Loucy (cell line): Measurements from ENCODE around the gene IZUMO1R.

ENCODE experiments used
- H2AFZ ChIP-seq: fragments of 200-600 bp; sonication (generic); 2 replicates; pipeline ENCODE4 v1.6.0; 2016; ENCODE audit warnings: antibody characterized with exemption, mild to moderate bottlenecking, low read length, moderate library complexity
- H3F3A ChIP-seq: fragments of 200-600 bp; 2 replicates; pipeline ENCODE4 v1.6.0; 2016; ENCODE audit warnings: antibody characterized with exemption, low read depth, mild to moderate bottlenecking
- H3K27me3 ChIP-seq: fragments of 200-600 bp; sonication (generic); 2 replicates; pipeline ENCODE4 v1.6.1; 2014; ENCODE audit warnings: low read length, mild to moderate bottlenecking; ENCODE audit not compliant: insufficient read depth, poor library complexity, severe bottlenecking
- H3K36me3 ChIP-seq: fragments of 200-600 bp; sonication (generic); 2 replicates; pipeline ENCODE4 v1.6.1; 2016; ENCODE audit warnings: low read length; ENCODE audit not compliant: insufficient read depth
- H3K4me1 ChIP-seq: fragments of 200-600 bp; sonication (generic); 2 replicates; pipeline ENCODE4 v1.5.1; 2014; ENCODE audit warnings: low read length, mild to moderate bottlenecking; ENCODE audit not compliant: insufficient read depth, poor library complexity, severe bottlenecking
- H3K4me2 ChIP-seq: fragments of 200-600 bp; sonication (generic); 2 replicates; pipeline ENCODE4 v1.6.0; 2014; ENCODE audit warnings: antibody characterized with exemption, low read length, low read depth, mild to moderate bottlenecking; ENCODE audit not compliant: poor library complexity, severe bottlenecking
- H3K4me3 ChIP-seq: fragments of 200-600 bp; sonication (generic); 2 replicates; pipeline ENCODE4 v1.5.1; 2014; ENCODE audit warnings: low read length, mild to moderate bottlenecking, mixed read lengths; ENCODE audit not compliant: poor library complexity, severe bottlenecking
- H3K79me2 ChIP-seq: fragments of 200-600 bp; sonication (generic); 2 replicates; pipeline ENCODE4 v1.6.1; 2014; ENCODE audit warnings: low read length; ENCODE audit not compliant: insufficient read depth
- H3K9ac ChIP-seq: fragments of 200-600 bp; sonication (generic); 2 replicates; pipeline ENCODE4 v1.6.0; 2014; ENCODE audit warnings: mild to moderate bottlenecking, low read depth, low read length, moderate library complexity; ENCODE audit not compliant: poor library complexity, severe bottlenecking
- H3K9me2 ChIP-seq: fragments of 200-600 bp; sonication (generic); replicated peaks from 2 replicates; pipeline ENCODE4 v1.6.1; 2016; ENCODE audit warnings: low read depth, low read length, mixed read lengths
- H3K9me3 ChIP-seq: fragments of 200-600 bp; sonication (generic); 2 replicates; pipeline ENCODE4 v1.6.1; 2014; ENCODE audit warnings: mild to moderate bottlenecking, antibody characterized with exemption, low read length, low read depth; ENCODE audit not compliant: insufficient read depth
- H4K20me1 ChIP-seq: fragments of 200-600 bp; sonication (generic); 2 replicates; pipeline ENCODE4 v1.6.0; 2014; ENCODE audit warnings: antibody characterized with exemption, low read length, mild to moderate bottlenecking; ENCODE audit not compliant: insufficient read depth, poor library complexity, severe bottlenecking
- EZH2phosphoT487 ChIP-seq: fragments of 200-600 bp; IDR thresholded peaks from 2 replicates; pipeline ENCODE4 v1.6.1; 2018; ENCODE audit warnings: antibody characterized with exemption, mild to moderate bottlenecking, moderate library complexity, borderline replicate concordance
- TF ChIP-seq, protein P1 (sequence below): fragments of 200-600 bp; sonication (generic); conservative IDR thresholded peaks from 2 replicates; pipeline ENCODE4 v1.5.1; 2014; ENCODE audit warnings: mild to moderate bottlenecking, antibody characterized with exemption, low read length

The IZUMO1R gene

DNA sequence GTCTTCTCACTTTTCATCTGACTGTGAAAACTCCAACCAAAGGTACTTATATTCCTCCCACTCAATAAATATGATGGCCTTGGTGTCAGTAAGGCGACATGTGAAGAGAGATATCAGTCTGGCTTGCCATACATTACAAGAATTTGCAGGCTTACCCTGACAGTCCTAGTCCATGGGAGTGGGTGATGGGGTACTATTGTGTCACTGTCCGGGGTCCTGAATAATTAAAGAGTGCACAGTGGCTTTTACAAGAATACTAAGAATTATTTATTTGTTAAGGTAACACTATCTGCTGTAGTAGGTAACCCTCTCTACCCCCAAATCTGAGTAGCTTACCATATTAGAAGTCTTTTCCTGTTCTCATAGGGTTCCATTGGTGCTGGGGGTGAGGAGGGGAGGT, 23.1 kb upstream of the IZUMO1R start:
- Histone ChIP-seq H3K9me2 (no peaks in the 10 kb centered on the region), H3K27me3 (no peaks in the 10 kb centered on the region), H3K4me2 (no peak overlapping the region), H3K79me2 (no peaks in the 10 kb centered on the region), H3K4me3 (no peak overlapping the region), H3K36me3 (no peaks in the 10 kb centered on the region), H3F3A (no peaks in the 10 kb centered on the region), H2AFZ (no peak overlapping the region), H4K20me1 (no peaks in the 10 kb centered on the region), H3K9me3 (no peaks in the 10 kb centered on the region), H3K9ac (no peak overlapping the region), H3K4me1 (no peaks in the 10 kb centered on the region)
- TF ChIP-seq, protein P1, sequence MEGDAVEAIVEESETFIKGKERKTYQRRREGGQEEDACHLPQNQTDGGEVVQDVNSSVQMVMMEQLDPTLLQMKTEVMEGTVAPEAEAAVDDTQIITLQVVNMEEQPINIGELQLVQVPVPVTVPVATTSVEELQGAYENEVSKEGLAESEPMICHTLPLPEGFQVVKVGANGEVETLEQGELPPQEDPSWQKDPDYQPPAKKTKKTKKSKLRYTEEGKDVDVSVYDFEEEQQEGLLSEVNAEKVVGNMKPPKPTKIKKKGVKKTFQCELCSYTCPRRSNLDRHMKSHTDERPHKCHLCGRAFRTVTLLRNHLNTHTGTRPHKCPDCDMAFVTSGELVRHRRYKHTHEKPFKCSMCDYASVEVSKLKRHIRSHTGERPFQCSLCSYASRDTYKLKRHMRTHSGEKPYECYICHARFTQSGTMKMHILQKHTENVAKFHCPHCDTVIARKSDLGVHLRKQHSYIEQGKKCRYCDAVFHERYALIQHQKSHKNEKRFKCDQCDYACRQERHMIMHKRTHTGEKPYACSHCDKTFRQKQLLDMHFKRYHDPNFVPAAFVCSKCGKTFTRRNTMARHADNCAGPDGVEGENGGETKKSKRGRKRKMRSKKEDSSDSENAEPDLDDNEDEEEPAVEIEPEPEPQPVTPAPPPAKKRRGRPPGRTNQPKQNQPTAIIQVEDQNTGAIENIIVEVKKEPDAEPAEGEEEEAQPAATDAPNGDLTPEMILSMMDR: no peak
- TF ChIP-seq EZH2phosphoT487: no peak

- Histone ChIP-seq H4K20me1 (no peaks in the 10 kb centered on the region), H3K9me3 (no peaks in the 10 kb centered on the region), H3K9me2 (no peaks in the 10 kb centered on the region), H3K4me2 (no peak overlapping the region), H3K4me1 (no peaks in the 10 kb centered on the region), H3K9ac (no peak overlapping the region), H3K27me3 (no peaks in the 10 kb centered on the region), H2AFZ (no peak overlapping the region), H3F3A (no peaks in the 10 kb centered on the region), H3K4me3 (no peak overlapping the region), H3K79me2 (no peaks in the 10 kb centered on the region), H3K36me3 (no peaks in the 10 kb centered on the region)
- TF ChIP-seq EZH2phosphoT487: no peak
- TF ChIP-seq, protein P1: no peak
Observed at GRCh38 chr11:94283678-94284077, 20.7 kb upstream of the IZUMO1R start.

DNA sequence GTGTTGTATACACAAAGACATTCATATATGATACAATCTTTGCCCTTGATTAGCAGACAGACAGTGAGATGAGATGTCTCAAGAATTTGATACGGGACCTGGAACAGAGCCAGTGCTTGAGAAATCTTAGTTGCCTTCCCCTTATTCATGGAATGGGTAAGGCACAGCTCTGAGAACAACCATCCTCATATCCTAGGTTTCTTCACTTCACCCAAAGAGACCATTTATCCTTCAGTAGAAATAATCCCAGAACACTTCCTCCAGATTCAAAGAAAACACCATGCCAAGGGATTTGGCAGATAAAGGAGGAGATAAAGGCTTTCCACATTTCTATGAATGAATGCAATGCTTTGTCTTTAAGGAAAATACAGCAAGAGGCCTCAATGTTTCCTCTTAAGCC, 8.8 kb upstream of the IZUMO1R start:
- no peak overlapping the region for H3K9ac ChIP-seq
- H3K4me1 ChIP-seq: no peaks in the 10 kb centered on the region
- H3K9me2 ChIP-seq: no peaks in the 10 kb centered on the region
- H3K4me2 ChIP-seq: no peak overlapping the region
- H3K36me3 ChIP-seq: no peaks in the 10 kb centered on the region
- no peaks in the 10 kb centered on the region for H4K20me1 ChIP-seq
- no peaks in the 10 kb centered on the region for H3K27me3 ChIP-seq
- no peaks in the 10 kb centered on the region for H3F3A ChIP-seq
- no peak overlapping the region for H3K4me3 ChIP-seq
- no peaks in the 10 kb centered on the region for H3K9me3 ChIP-seq
- TF ChIP-seq EZH2phosphoT487: no peak
- TF ChIP-seq, protein P1: no peak
- no peaks in the 10 kb centered on the region for H3K79me2 ChIP-seq
- no peak overlapping the region for H2AFZ ChIP-seq
